ENCODE measurements around the gene GDF10. TPM values are rescaled to one million over a fixed set of nuclear protein-coding genes. Genes with fewer than 3 reads are reported as not detected.

The GDF10 gene
- total and polyA plus RNA-seq, 9 of the 15 experiments (the other 6 are each of a cell fraction or from before 2014, with no cell fraction given), result 0.03 to 0.20 (median 0.11) TPM; not detected in 6

DNA sequence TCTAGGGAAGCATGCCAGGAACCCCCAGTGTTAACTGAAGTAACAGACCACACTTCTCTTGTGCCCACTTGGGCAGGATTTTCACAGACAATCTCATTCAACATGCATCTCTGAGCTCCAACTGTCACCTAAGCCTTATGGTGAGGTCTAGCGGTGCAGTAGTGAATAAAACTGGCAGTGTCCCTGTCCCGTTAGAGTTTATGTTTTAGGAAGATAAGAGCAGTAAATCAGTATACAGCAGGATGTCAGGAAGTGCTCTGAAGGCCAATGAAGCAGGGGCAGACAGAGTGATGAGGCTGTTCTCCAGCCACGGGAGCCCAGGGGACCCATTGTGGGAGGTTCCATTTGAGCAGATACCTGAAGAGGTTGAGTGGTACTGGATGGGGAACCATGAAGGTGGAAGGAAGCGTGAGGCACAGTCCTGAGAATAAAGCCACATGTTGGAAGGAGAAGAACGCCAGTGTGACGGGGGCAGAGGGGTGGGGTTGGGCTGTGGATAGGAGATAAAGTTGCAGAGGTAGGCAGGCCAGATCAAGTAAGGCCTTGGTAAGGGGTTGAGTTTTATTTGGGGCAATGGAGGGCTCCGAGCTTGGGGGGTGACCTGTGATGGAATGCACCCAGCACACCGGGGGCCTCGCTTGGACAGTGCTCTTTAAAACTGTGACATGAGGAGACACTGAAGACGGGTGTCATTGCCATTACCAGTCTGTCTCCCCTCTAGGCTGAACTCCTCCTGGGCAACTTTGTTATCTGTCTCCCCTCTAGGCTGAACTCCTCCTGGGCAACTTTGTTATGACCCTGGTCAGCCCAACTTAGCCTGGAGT lies 6.6 kb downstream of the GDF10 start (continued):
- TF ChIP-seq, protein P1, sequence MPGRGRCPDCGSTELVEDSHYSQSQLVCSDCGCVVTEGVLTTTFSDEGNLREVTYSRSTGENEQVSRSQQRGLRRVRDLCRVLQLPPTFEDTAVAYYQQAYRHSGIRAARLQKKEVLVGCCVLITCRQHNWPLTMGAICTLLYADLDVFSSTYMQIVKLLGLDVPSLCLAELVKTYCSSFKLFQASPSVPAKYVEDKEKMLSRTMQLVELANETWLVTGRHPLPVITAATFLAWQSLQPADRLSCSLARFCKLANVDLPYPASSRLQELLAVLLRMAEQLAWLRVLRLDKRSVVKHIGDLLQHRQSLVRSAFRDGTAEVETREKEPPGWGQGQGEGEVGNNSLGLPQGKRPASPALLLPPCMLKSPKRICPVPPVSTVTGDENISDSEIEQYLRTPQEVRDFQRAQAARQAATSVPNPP (IDR thresholded peaks at IDR 0.05; ENCODE audit: borderline replicate concordance, insufficient read depth, insufficient read length), result no peak
- TF ChIP-seq CHD4 (IDR thresholded peaks at IDR 0.05; ENCODE audit: insufficient read depth, insufficient replicate concordance, low read depth, low read length, poor library complexity, severe bottlenecking), result no peak
- no peak for TF ChIP-seq JUNB (CRISPR knock-in tag; conservative IDR thresholded peaks at IDR 0.05)
- TF ChIP-seq ZNF507 (tag; conservative IDR thresholded peaks at IDR 0.05), result no peak
- TF ChIP-seq YBX1 (IDR thresholded peaks at IDR 0.05), result no peak
- no peak for TF ChIP-seq ZNF134 (CRISPR knock-in tag; conservative IDR thresholded peaks at IDR 0.05)
- no peak for TF ChIP-seq POU5F1 (IDR thresholded peaks at IDR 0.05; ENCODE audit: borderline replicate concordance, low read depth, low read length, partially characterized antibody)
- TF ChIP-seq, protein P2, sequence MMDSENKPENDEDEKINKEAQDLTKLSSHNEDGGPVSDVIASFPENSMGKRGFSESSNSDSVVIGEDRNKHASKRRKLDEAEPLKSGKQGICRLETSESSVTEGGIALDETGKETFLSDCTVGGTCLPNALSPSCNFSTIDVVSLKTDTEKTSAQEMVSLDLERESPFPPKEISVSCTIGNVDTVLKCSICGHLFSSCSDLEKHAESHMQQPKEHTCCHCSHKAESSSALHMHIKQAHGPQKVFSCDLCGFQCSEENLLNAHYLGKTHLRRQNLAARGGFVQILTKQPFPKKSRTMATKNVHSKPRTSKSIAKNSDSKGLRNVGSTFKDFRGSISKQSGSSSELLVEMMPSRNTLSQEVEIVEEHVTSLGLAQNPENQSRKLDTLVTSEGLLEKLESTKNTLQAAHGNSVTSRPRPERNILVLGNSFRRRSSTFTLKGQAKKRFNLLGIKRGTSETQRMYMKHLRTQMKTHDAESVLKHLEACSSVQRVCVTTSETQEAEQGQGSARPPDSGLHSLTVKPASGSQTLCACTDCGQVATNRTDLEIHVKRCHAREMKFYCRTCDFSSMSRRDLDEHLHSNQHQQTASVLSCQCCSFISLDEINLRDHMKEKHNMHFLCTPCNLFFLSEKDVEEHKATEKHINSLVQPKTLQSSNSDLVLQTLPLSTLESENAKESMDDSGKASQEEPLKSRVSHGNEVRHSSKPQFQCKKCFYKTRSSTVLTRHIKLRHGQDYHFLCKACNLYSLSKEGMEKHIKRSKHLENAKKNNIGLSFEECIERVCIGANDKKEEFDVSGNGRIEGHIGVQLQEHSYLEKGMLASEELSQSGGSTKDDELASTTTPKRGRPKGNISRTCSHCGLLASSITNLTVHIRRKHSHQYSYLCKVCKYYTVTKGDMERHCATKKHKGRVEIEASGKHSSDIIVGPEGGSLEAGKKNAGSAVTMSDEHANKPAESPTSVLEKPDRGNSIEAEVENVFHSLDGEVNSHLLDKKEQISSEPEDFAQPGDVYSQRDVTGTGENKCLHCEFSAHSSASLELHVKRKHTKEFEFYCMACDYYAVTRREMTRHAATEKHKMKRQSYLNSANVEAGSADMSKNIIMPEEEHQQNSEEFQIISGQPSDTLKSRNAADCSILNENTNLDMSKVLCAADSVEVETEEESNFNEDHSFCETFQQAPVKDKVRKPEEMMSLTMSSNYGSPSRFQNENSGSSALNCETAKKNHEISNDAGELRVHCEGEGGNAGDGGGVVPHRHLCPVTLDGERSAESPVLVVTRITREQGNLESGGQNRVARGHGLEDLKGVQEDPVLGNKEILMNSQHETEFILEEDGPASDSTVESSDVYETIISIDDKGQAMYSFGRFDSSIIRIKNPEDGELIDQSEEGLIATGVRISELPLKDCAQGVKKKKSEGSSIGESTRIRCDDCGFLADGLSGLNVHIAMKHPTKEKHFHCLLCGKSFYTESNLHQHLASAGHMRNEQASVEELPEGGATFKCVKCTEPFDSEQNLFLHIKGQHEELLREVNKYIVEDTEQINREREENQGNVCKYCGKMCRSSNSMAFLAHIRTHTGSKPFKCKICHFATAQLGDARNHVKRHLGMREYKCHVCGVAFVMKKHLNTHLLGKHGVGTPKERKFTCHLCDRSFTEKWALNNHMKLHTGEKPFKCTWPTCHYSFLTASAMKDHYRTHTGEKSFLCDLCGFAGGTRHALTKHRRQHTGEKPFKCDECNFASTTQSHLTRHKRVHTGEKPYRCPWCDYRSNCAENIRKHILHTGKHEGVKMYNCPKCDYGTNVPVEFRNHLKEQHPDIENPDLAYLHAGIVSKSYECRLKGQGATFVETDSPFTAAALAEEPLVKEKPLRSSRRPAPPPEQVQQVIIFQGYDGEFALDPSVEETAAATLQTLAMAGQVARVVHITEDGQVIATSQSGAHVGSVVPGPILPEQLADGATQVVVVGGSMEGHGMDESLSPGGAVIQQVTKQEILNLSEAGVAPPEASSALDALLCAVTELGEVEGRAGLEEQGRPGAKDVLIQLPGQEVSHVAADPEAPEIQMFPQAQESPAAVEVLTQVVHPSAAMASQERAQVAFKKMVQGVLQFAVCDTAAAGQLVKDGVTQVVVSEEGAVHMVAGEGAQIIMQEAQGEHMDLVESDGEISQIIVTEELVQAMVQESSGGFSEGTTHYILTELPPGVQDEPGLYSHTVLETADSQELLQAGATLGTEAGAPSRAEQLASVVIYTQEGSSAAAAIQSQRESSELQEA (IDR thresholded peaks at IDR 0.05; ENCODE audit: low read depth), result peak; percentile 48; the same call in 1 of the 2 replicates
- TF ChIP-seq SIX5 (IDR thresholded peaks at IDR 0.05; ENCODE audit: borderline replicate concordance in 1 of 2, insufficient read depth in 1 of 2, low read depth in 1 of 2, low read length in 2 of 2), result no peak
- TF ChIP-seq ETV5 (CRISPR knock-in tag; IDR thresholded peaks at IDR 0.05; ENCODE audit: low read depth), result no peak
- TF ChIP-seq LCOR (CRISPR knock-in tag; IDR thresholded peaks at IDR 0.05), result no peak
- no peak for TF ChIP-seq MBD2 (IDR thresholded peaks at IDR 0.05; ENCODE audit: borderline replicate concordance, low read depth)
- TF ChIP-seq ZBTB17 (CRISPR knock-in tag; IDR thresholded peaks at IDR 0.05), result no peak
- TF ChIP-seq CBFB (CRISPR knock-in tag; IDR thresholded peaks at IDR 0.05), result no peak
- no peak for TF ChIP-seq ZNF696 (CRISPR knock-in tag; conservative IDR thresholded peaks at IDR 0.05)
- TF ChIP-seq CHCHD3 (CRISPR knock-in tag; IDR thresholded peaks at IDR 0.05), result no peak
- no peak for TF ChIP-seq ZNF589 (CRISPR knock-in tag; IDR thresholded peaks at IDR 0.05; ENCODE audit: low read depth)
- TF ChIP-seq RB1 (IDR thresholded peaks at IDR 0.05; ENCODE audit: low read depth), result peak; percentile 9; the same call in 1 of the 2 replicates
- no peak for TF ChIP-seq ZNF232 (CRISPR knock-in tag; IDR thresholded peaks at IDR 0.05)
- TF ChIP-seq SOX6 (IDR thresholded peaks at IDR 0.05), result peak; percentile 45; the same call in 1 of the 2 replicates

Data from K562 (cell line).